ENCODE results near the gene APOBR. TPM values are rescaled to one million over a fixed set of nuclear protein-coding genes. Genes with fewer than 3 reads are reported as not detected.

The APOBR gene
- total and polyA plus RNA-seq, 9 of the 15 experiments (the other 6 are each of a cell fraction or from before 2014, with no cell fraction given), result 0.08 to 6.1 (median 2.8) TPM; not detected in 1

GRCh38 chr16:28537964-28538732, 43.7 kb downstream of the APOBR start:
- H3K4me1 ChIP-seq (replicated peaks in 1 of 2; ENCODE audit: control insufficient read depth in 2 of 2, insufficient read depth in 2 of 2, low read length in 2 of 2), result peaks cover 9 to 13% of the 10 kb centered on the region in 2 experiments; a peak in 4 of 5 replicates
- no peaks in the 10 kb centered on the region for H4K20me1 ChIP-seq (replicated peaks; ENCODE audit: control insufficient read depth, insufficient read depth, low read length)
- H3K4me3 ChIP-seq, result no peak overlapping the region
- intact Hi-C loops (cut with micrococcal nuclease) (no loop called here), in situ Hi-C loops (cut with MboI) (loop anchor here (25.0 kb wide), 2 partner anchors 174 to 949 kb away; partner anchors contain the start of gene EIF3C)
- H3K9me3 ChIP-seq (replicated peaks; ENCODE audit: control insufficient read depth, insufficient read depth, low read depth, low read length), result no peaks in the 10 kb centered on the region
- POLR2A ChIA-PET, result no interaction called here
- H3K27ac ChIP-seq (ENCODE audit: extremely low read depth, low read depth, low read length), result no peak overlapping the region
- no peaks in the 10 kb centered on the region for H3K36me3 ChIP-seq (ENCODE audit: control insufficient read depth, insufficient read depth, low read length)
- no peaks in the 10 kb centered on the region for H3K9me1 ChIP-seq (ENCODE audit: control insufficient read depth, insufficient read depth, low read length)
- CTCF ChIA-PET (ENCODE audit: low intra/inter-chr PET ratio), result no interaction called here
- peak overlapping the region in 1 of 2 experiments; percentile 50; a peak in 1 of 4 replicates for H3K9ac ChIP-seq (ENCODE audit: insufficient read depth in 1 of 2, low read depth in 2 of 2, low read length in 2 of 2)
- H3K27me3 ChIP-seq (ENCODE audit: control insufficient read depth in 2 of 2, insufficient read depth in 2 of 2, low read length in 2 of 2), result no peaks in the 10 kb centered on the region
- peak overlapping the region; percentile 62 for H2AFZ ChIP-seq (ENCODE audit: low read depth, low read length)
- TF ChIP-seq FOS (IDR thresholded peaks at IDR 0.05; ENCODE audit: extremely low read depth, insufficient read length) (no peak), GTF2E2 (tag; IDR thresholded peaks at IDR 0.05) (0 out of 2 replicates have a peak, but pooled peaks have one; percentile 43)
- DNase-seq (ENCODE audit: extremely low read depth in 1 of 4, low spot score in 3 of 4) (no peak), ATAC-seq (no peak), FAIRE-seq (no peak)
- H3K4me2 ChIP-seq (ENCODE audit: insufficient read depth, low read length), result peak overlapping the region; percentile 3; the same call in 1 of the 2 replicates
- H3K79me2 ChIP-seq (ENCODE audit: control insufficient read depth, insufficient read depth, low read length), result no peaks in the 10 kb centered on the region
- 60% methylated on average over 10 of the region's 13 CpGs for WGBS (ENCODE audit: insufficient coverage, low coverage, missing lambda C conversion rate)
- BruUV-seq (replicated peaks), result no TSS peak
